ENCODE data around the gene ATP8B4.

ATP8B4 gene

GRCh38 chr15:50084932-50085331 lies 34.1 kb downstream of the ATP8B4 start:
- TF ChIP-seq, protein P1, sequence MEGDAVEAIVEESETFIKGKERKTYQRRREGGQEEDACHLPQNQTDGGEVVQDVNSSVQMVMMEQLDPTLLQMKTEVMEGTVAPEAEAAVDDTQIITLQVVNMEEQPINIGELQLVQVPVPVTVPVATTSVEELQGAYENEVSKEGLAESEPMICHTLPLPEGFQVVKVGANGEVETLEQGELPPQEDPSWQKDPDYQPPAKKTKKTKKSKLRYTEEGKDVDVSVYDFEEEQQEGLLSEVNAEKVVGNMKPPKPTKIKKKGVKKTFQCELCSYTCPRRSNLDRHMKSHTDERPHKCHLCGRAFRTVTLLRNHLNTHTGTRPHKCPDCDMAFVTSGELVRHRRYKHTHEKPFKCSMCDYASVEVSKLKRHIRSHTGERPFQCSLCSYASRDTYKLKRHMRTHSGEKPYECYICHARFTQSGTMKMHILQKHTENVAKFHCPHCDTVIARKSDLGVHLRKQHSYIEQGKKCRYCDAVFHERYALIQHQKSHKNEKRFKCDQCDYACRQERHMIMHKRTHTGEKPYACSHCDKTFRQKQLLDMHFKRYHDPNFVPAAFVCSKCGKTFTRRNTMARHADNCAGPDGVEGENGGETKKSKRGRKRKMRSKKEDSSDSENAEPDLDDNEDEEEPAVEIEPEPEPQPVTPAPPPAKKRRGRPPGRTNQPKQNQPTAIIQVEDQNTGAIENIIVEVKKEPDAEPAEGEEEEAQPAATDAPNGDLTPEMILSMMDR (IDR thresholded peaks at IDR 0.05; ENCODE audit: poor library complexity, severe bottlenecking), result no peak
- DNase-seq (ENCODE audit: low spot score) (no peak), ATAC-seq (ENCODE audit: low read depth) (no peak)
- Histone ChIP-seq H3K27ac (ENCODE audit: poor library complexity, severe bottlenecking) (no peak overlapping the region), H3K4me3 (ENCODE audit: severe bottlenecking) (no peak overlapping the region), H3K4me1 (ENCODE audit: insufficient read depth, poor library complexity, severe bottlenecking) (no peaks in the 10 kb centered on the region), H3K27me3 (ENCODE audit: insufficient read depth, poor library complexity, severe bottlenecking) (no peaks in the 10 kb centered on the region), H3K9me3 (ENCODE audit: severe bottlenecking) (no peaks in the 10 kb centered on the region), H3K36me3 (ENCODE audit: low read depth) (no peaks in the 10 kb centered on the region)

- ATAC-seq (ENCODE audit: low read depth), result no peak; the same call in 2 of the 3 replicates
- TF ChIP-seq, protein P1 (IDR thresholded peaks at IDR 0.05; ENCODE audit: poor library complexity, severe bottlenecking), result no peak
Measured at GRCh38 chr15:50083424-50084025, 35.5 kb downstream of the ATP8B4 start.

GRCh38 chr15:50082066-50082465 lies 37.0 kb downstream of the ATP8B4 start:
- no peak overlapping the region for H3K4me3 ChIP-seq (ENCODE audit: severe bottlenecking)
- TF ChIP-seq, protein P1 (IDR thresholded peaks at IDR 0.05; ENCODE audit: poor library complexity, severe bottlenecking), result no peak
- H3K4me1 ChIP-seq (ENCODE audit: insufficient read depth, poor library complexity, severe bottlenecking), result no peaks in the 10 kb centered on the region
- no peaks in the 10 kb centered on the region for H3K36me3 ChIP-seq (ENCODE audit: low read depth)
- no peaks in the 10 kb centered on the region for H3K27me3 ChIP-seq (ENCODE audit: insufficient read depth, poor library complexity, severe bottlenecking)
- DNase-seq (ENCODE audit: low spot score) (no peak), ATAC-seq (ENCODE audit: low read depth) (no peak)
- H3K27ac ChIP-seq (ENCODE audit: poor library complexity, severe bottlenecking), result no peak overlapping the region
- no peaks in the 10 kb centered on the region for H3K9me3 ChIP-seq (ENCODE audit: severe bottlenecking)

More at GRCh38 chr15:50083424-50084025, 35.5 kb downstream of the ATP8B4 start:
- Histone ChIP-seq H3K4me3 (ENCODE audit: severe bottlenecking) (no peak overlapping the region), H3K9me3 (ENCODE audit: severe bottlenecking) (no peaks in the 10 kb centered on the region), H3K27me3 (ENCODE audit: insufficient read depth, poor library complexity, severe bottlenecking) (no peaks in the 10 kb centered on the region), H3K27ac (ENCODE audit: poor library complexity, severe bottlenecking) (no peak overlapping the region), H3K4me1 (ENCODE audit: insufficient read depth, poor library complexity, severe bottlenecking) (no peaks in the 10 kb centered on the region), H3K36me3 (ENCODE audit: low read depth) (no peaks in the 10 kb centered on the region)
- no peak for DNase-seq (ENCODE audit: low spot score)

DNA sequence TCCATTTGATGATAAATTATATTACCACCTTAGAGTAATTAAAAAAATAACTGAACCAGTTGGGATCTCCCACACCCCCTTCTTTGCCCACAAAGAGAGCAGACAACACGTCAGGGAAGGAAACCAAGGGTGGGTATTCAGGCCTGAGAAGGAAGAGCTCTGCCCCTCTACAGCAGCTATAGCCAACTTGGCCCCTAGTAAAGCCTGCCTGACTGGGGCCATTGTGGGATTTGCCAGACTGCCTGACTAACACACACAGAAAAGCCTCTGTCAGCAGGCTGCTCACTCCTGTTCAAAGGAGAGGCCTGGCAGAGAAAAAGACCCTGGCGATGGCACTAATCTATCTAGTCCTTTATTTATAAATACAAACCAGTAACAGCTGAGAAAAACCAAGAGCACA lies 41.4 kb downstream of the ATP8B4 start:
- Histone ChIP-seq H3K27ac (ENCODE audit: poor library complexity, severe bottlenecking) (no peak overlapping the region), H3K4me3 (ENCODE audit: severe bottlenecking) (no peak overlapping the region), H3K4me1 (ENCODE audit: insufficient read depth, poor library complexity, severe bottlenecking) (no peaks in the 10 kb centered on the region), H3K9me3 (ENCODE audit: severe bottlenecking) (no peaks in the 10 kb centered on the region), H3K27me3 (ENCODE audit: insufficient read depth, poor library complexity, severe bottlenecking) (no peaks in the 10 kb centered on the region), H3K36me3 (ENCODE audit: low read depth) (no peaks in the 10 kb centered on the region)
- TF ChIP-seq, protein P1 (IDR thresholded peaks at IDR 0.05; ENCODE audit: poor library complexity, severe bottlenecking), result no peak
- DNase-seq (ENCODE audit: low spot score) (no peak), ATAC-seq (ENCODE audit: low read depth) (no peak)

- Histone ChIP-seq H3K27me3 (ENCODE audit: insufficient read depth, poor library complexity, severe bottlenecking) (no peaks in the 10 kb centered on the region), H3K4me3 (ENCODE audit: severe bottlenecking) (no peak overlapping the region), H3K27ac (ENCODE audit: poor library complexity, severe bottlenecking) (no peak overlapping the region), H3K4me1 (ENCODE audit: insufficient read depth, poor library complexity, severe bottlenecking) (no peaks in the 10 kb centered on the region), H3K9me3 (ENCODE audit: severe bottlenecking) (no peaks in the 10 kb centered on the region), H3K36me3 (ENCODE audit: low read depth) (no peaks in the 10 kb centered on the region)
- ATAC-seq (ENCODE audit: low read depth) (no peak), DNase-seq (ENCODE audit: low spot score) (no peak)
- TF ChIP-seq, protein P1 (IDR thresholded peaks at IDR 0.05; ENCODE audit: poor library complexity, severe bottlenecking), result no peak
Measured at GRCh38 chr15:50077176-50077575, 41.9 kb downstream of the ATP8B4 start.
